HEK293T (cell line): ENCODE data around the gene LHX4.
A peak's percentile ranks its signal among the peaks of the same experiment; 100 is the strongest.

ENCODE experiments used
- CTCF ChIA-PET: fragments of 350-600 bp; formaldehyde crosslinking; extraction: SDS; loops from one replicate; lab custom pipeline; 2021; ENCODE audit warnings: antibody characterized with exemption, inconsistent platforms; lab: Yijun Ruan, JAX
- POLR2A ChIA-PET: fragments of 350-600 bp; formaldehyde crosslinking; extraction: SDS; loops from one replicate; lab custom pipeline; 2020; ENCODE audit warnings: antibody characterized with exemption, inconsistent platforms; lab: Yijun Ruan, JAX
- DNase-seq: peaks from one replicate; pipeline ENCODE4 v3.0.0; 2012; ENCODE audit warnings: mixed read lengths; ENCODE audit errors: extremely low spot score
- ARNT ChIP-seq: fragments of 450-650 bp; IDR thresholded peaks from 2 replicates; pipeline ENCODE4 v1.6.1; 2017; ENCODE audit warnings: mild to moderate bottlenecking
- BHLHE40 ChIP-seq: fragments of 450-650 bp; IDR thresholded peaks from 2 replicates; pipeline ENCODE4 v1.6.1; 2016; ENCODE audit warnings: mild to moderate bottlenecking, moderate library complexity, borderline replicate concordance
- CTBP1 ChIP-seq: fragments of 450-650 bp; IDR thresholded peaks from 2 replicates; pipeline ENCODE4 v1.6.1; 2016; ENCODE audit warnings: borderline replicate concordance
- ELF4 ChIP-seq: fragments of 450-650 bp; IDR thresholded peaks from 2 replicates; pipeline ENCODE4 v1.6.1; 2017; ENCODE audit warnings: antibody characterized with exemption
- FOXA1 ChIP-seq: fragments of 450-650 bp; IDR thresholded peaks from 2 replicates; pipeline ENCODE4 v1.6.1; 2016; ENCODE audit warnings: mild to moderate bottlenecking
- FOXK2 ChIP-seq: fragments of 450-650 bp; IDR thresholded peaks from 2 replicates; pipeline ENCODE4 v1.6.1; 2016; ENCODE audit warnings: mild to moderate bottlenecking
- FOXM1 ChIP-seq: fragments of 450-650 bp; IDR thresholded peaks from 2 replicates; pipeline ENCODE4 v1.6.1; 2017; ENCODE audit warnings: mild to moderate bottlenecking, borderline replicate concordance
- HDGF ChIP-seq: fragments of 450-650 bp; IDR thresholded peaks from 2 replicates; pipeline ENCODE4 v1.6.1; 2017; ENCODE audit warnings: antibody characterized with exemption, borderline replicate concordance
- L3MBTL2 ChIP-seq: fragments of 450-650 bp; conservative IDR thresholded peaks from 2 replicates; pipeline ENCODE4 v1.6.1; 2016; ENCODE audit warnings: mild to moderate bottlenecking
- LEF1 ChIP-seq: fragments of 450-650 bp; IDR thresholded peaks from 2 replicates; pipeline ENCODE4 v1.6.1; 2017; ENCODE audit warnings: mild to moderate bottlenecking, borderline replicate concordance
- NFRKB ChIP-seq: fragments of 450-650 bp; IDR thresholded peaks from 2 replicates; pipeline ENCODE4 v1.6.1; 2016; ENCODE audit warnings: mild to moderate bottlenecking, moderate library complexity
- SP1 ChIP-seq: fragments of 450-650 bp; IDR thresholded peaks from 2 replicates; pipeline ENCODE4 v1.6.1; 2017
- SUZ12 ChIP-seq: fragments of 450-650 bp; IDR thresholded peaks from 2 replicates; pipeline ENCODE4 v1.6.1; 2016; ENCODE audit warnings: mild to moderate bottlenecking
- TARDBP ChIP-seq: fragments of 450-650 bp; IDR thresholded peaks from 2 replicates; pipeline ENCODE4 v1.6.1; 2016
- ZNF384 ChIP-seq: fragments of 450-650 bp; IDR thresholded peaks from 2 replicates; pipeline ENCODE4 v1.6.1; 2016
- TF ChIP-seq, protein P1 (sequence below): fragments of 450-650 bp; IDR thresholded peaks from 2 replicates; pipeline ENCODE4 v1.6.1; 2016

LHX4 gene

GRCh38 chr1:180252638-180253536 lies 22.8 kb downstream of the LHX4 start:
- DNase-seq = peak; percentile 83
- POLR2A ChIA-PET = no interaction called here
- CTCF ChIA-PET = interaction anchor here (0.6 to 2.5 kb wide), 11 partner anchors 9 to 620 kb away, joined by 3 to 13 read pairs (median 3); no protein-coding TSS in a partner anchor
- no peak for TF ChIP-seq TARDBP
- no peak for TF ChIP-seq LEF1

- POLR2A ChIA-PET = no interaction called here
- TF ChIP-seq LEF1 (no peak), SUZ12 (no peak), FOXK2 (no peak), FOXA1 (no peak), HDGF (no peak), ELF4 (no peak), TARDBP (no peak), CTBP1 (no peak), BHLHE40 (no peak), ARNT (no peak), ZNF384 (no peak)
- CTCF ChIA-PET = interaction anchor here (0.6 to 2.5 kb wide), 5 partner anchors 8 to 925 kb away, joined by 3 to 13 read pairs (median 7); no protein-coding TSS in a partner anchor
- DNase-seq = no peak
Measured at GRCh38 chr1:180253585-180254495, 23.8 kb downstream of the LHX4 start.

DNA sequence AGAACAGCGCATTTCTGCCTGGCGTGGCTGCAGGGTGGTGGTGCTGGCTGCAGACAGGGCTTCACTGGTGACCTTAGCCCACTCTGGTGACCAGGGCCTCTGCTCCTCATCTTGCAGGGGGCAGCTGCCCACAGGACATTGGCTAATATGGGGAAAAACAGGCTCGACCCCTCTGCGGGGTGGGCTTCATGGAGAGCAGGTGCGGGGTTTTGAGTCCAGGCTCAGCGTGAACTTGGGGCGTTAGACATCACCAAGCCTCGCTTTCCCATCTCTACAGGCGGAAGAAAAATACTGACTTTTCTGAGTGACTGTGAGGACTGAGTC lies 24.4 kb downstream of the LHX4 start:
- ChIA-PET POLR2A (no interaction called here), CTCF (no interaction called here)
- no peak for DNase-seq
- TF ChIP-seq HDGF (no peak), L3MBTL2 (no peak), ELF4 (no peak), LEF1 (no peak), FOXK2 (no peak), FOXA1 (no peak), ZNF384 (no peak), ARNT (no peak)

- TF ChIP-seq SP1 (no peak), FOXM1 (no peak), SUZ12 (no peak), ZNF384 (no peak), TARDBP (no peak), NFRKB (no peak), ELF4 (no peak), BHLHE40 (no peak), FOXA1 (no peak), L3MBTL2 (no peak), FOXK2 (no peak), ARNT (no peak), HDGF (no peak), CTBP1 (no peak), LEF1 (no peak)
- TF ChIP-seq, protein P1, sequence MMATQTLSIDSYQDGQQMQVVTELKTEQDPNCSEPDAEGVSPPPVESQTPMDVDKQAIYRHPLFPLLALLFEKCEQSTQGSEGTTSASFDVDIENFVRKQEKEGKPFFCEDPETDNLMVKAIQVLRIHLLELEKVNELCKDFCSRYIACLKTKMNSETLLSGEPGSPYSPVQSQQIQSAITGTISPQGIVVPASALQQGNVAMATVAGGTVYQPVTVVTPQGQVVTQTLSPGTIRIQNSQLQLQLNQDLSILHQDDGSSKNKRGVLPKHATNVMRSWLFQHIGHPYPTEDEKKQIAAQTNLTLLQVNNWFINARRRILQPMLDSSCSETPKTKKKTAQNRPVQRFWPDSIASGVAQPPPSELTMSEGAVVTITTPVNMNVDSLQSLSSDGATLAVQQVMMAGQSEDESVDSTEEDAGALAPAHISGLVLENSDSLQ = no peak
- POLR2A ChIA-PET = no interaction called here
- CTCF ChIA-PET = no interaction called here
- no peak for DNase-seq
Measured at GRCh38 chr1:180254854-180255253, 24.8 kb downstream of the LHX4 start.

- TF ChIP-seq L3MBTL2 (no peak), SP1 (no peak), ELF4 (no peak), FOXM1 (no peak), SUZ12 (no peak), CTBP1 (no peak), ZNF384 (no peak), HDGF (no peak), LEF1 (no peak), NFRKB (no peak), FOXA1 (no peak)
- TF ChIP-seq, protein P1 = no peak; the same call in 1 of the 2 replicates
- CTCF ChIA-PET = interaction anchor here (0.6 kb wide), 1 partner anchor 20 kb away, joined by 3 read pairs; no protein-coding TSS in a partner anchor
- POLR2A ChIA-PET = no interaction called here
- no peak for DNase-seq
Measured at GRCh38 chr1:180255536-180256340, 25.7 kb downstream of the LHX4 start.
